ENCODE data around the gene CYGB. TPM values are rescaled to one million over a fixed set of nuclear protein-coding genes. Genes with fewer than 3 reads are reported as not detected.

CYGB gene
- total RNA-seq, 1 experiment from 2014 or later = 4.4 TPM

DNA sequence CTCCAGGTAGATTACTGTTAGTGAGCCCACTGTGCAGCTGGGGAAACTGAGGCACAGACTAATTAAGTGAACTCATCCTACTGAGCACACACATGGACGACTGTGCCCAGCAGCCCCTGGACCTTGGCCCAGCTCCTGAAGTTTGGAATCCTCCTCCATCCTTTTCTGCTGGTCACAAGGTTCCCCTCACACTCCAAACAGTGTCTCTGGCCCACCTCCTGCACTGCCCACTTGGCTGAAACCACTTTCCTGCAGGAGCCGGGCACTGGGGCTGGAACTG, 39.9 kb downstream of the CYGB start:
- H3K36me3 ChIP-seq = no peaks in the 10 kb centered on the region
- H3K4me1 ChIP-seq (replicated peaks) = peaks cover 60% of the 10 kb centered on the region
- peak overlapping the region; percentile 58; the same call in 1 of the 2 replicates for H3K27ac ChIP-seq
- no peaks in the 10 kb centered on the region for H3K9me3 ChIP-seq (replicated peaks)
- no peak for DNase-seq (ENCODE audit: low read depth in 1 of 2, low spot score in 2 of 2)
- H3K27me3 ChIP-seq (replicated peaks) = no peaks in the 10 kb centered on the region
- no peak overlapping the region; the same call in 1 of the 2 replicates for H3K4me3 ChIP-seq

DNA sequence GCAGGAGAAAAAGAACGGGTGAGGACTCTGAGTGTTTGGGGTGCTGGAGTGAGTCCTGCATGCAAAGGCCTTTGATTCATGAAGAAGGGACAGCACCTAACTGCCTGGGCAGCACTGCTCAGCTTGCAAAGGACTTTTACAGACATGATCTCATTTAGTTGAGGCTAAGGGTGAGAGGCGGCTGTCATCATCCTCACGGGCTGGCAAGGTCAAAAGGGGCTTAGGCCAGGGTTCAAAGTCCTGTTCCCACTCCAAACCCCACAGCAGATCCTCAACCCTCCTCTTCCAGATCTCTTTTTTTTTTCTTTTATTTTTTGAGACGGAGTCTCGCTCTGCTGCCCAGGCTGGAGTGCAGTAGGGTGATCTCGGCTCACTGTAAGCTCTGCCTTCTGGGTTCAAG, 41.0 kb downstream of the CYGB start:
- Histone ChIP-seq H3K4me1 (replicated peaks) (peaks cover 56% of the 10 kb centered on the region), H3K27me3 (replicated peaks) (no peaks in the 10 kb centered on the region), H3K4me3 (no peak overlapping the region), H3K36me3 (no peaks in the 10 kb centered on the region), H3K9me3 (replicated peaks) (no peaks in the 10 kb centered on the region), H3K27ac (no peak overlapping the region)
- no peak for DNase-seq (ENCODE audit: low read depth in 1 of 2, low spot score in 2 of 2)

DNA sequence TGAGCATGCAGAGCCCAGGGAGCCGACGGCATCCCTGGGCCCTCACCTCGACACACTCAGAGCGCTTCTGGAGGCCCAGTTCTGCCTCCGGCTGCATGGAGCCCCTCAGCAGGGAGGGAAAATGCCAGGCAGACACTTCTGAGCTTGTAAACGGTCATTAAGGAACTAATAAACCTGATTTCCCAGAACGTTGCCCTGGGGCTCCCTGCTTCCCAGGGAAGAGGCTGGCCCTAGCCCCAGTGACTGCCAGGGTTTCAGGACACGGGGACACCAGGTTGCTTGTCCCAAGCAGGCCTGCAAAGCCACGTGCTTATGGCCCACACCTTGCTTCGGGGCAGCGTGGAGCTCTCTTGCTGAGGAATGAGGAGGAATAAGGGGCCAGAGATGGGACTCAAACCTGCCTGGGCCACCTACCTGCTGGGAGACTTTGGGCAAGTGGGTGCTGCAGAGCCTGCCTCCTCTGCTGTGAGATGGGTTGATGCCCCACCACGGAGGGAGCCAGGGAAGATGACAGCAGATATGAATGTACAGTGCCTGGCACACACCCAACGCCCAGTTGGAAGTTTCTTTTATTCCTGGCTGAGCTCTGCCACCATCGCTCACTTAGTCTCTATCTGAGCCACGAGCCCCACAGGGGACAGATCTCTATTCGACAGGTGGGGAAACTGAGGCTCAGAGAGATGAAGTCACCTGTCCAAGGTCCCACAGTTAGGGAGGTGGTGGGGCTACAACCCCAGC, 41.7 kb downstream of the CYGB start:
- DNase-seq (ENCODE audit: low read depth in 1 of 2, low spot score in 2 of 2) = no peak
- H3K36me3 ChIP-seq = no peaks in the 10 kb centered on the region
- H3K4me3 ChIP-seq = no peak overlapping the region
- H3K4me1 ChIP-seq (replicated peaks) = peaks cover 50% of the 10 kb centered on the region
- H3K27me3 ChIP-seq (replicated peaks) = no peaks in the 10 kb centered on the region
- no peak overlapping the region for H3K27ac ChIP-seq
- no peaks in the 10 kb centered on the region for H3K9me3 ChIP-seq (replicated peaks)

DNA sequence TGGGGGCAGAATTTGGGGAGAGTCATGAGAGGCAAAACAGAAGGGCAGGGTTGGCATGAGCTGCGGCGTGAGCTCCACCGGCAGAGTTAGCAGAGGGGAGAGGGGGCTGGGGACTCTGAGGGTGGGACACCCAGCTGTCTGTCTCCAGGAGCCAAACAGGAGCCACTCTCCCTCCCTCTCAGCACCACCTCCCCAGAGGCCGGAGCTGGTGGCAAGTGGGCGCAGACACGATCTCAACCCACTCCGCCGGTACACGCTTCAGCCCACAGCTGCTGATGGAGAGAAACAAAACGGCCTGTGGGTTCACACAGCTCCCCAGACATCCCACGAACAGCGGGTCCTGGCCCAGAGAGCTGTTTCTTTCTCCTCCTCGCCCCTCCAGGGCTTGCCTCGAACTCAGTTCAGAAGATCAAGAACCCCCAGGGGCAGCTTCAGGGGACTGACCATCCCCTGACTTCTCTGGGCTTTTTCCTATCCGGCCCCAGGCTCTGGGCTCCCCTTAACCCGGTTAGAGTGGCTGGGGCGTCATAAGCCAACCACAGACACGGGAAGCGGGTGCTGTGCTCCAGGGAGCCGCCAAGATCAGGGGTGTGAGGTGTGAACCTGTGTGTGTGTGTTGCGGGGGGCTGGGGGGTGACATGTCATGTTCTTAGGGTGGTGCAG, 43.9 kb downstream of the CYGB start:
- no peaks in the 10 kb centered on the region for H3K36me3 ChIP-seq
- no peaks in the 10 kb centered on the region for H3K9me3 ChIP-seq (replicated peaks)
- peak overlapping the region; percentile 13; the same call in 1 of the 2 replicates for H3K27ac ChIP-seq
- peaks cover 28% of the 10 kb centered on the region for H3K4me1 ChIP-seq (replicated peaks)
- no peaks in the 10 kb centered on the region for H3K27me3 ChIP-seq (replicated peaks)
- DNase-seq (ENCODE audit: low read depth in 1 of 2, low spot score in 2 of 2) = no peak
- no peak overlapping the region for H3K4me3 ChIP-seq

DNA sequence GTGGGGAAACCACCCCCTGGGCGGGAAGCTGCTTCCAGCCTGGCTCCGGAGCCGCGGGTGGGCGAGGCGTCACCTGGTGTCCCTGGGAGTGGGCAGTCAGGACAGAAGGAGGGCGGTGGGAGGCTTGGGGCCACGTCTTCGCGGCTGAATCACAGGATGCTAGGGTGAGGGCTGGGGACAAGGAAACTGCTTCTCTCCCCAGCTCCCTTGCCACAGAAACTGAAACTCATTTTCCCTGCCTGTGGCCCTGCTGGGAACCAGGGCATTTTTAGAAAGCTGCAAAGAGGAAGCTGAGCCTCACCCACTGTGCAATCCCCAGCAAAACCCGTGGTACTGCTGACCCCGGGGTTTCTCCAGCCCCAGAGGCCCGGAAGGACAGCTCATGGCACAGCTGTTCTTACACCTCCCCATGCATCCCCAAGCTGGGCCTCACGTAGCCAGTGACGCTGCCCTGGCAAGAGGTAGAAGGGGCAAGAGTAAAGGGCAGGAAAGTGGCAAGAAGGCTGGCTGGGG, 44.5 kb downstream of the CYGB start:
- DNase-seq (ENCODE audit: low read depth in 1 of 2, low spot score in 2 of 2) = peak in 1 of 2 experiments; percentile 39
- H3K27ac ChIP-seq = peak overlapping the region; percentile 13; the same call in 1 of the 2 replicates
- no peak overlapping the region for H3K4me3 ChIP-seq
- H3K9me3 ChIP-seq (replicated peaks) = no peaks in the 10 kb centered on the region
- no peaks in the 10 kb centered on the region for H3K27me3 ChIP-seq (replicated peaks)
- no peaks in the 10 kb centered on the region for H3K36me3 ChIP-seq
- peaks cover 22% of the 10 kb centered on the region for H3K4me1 ChIP-seq (replicated peaks)

DNA sequence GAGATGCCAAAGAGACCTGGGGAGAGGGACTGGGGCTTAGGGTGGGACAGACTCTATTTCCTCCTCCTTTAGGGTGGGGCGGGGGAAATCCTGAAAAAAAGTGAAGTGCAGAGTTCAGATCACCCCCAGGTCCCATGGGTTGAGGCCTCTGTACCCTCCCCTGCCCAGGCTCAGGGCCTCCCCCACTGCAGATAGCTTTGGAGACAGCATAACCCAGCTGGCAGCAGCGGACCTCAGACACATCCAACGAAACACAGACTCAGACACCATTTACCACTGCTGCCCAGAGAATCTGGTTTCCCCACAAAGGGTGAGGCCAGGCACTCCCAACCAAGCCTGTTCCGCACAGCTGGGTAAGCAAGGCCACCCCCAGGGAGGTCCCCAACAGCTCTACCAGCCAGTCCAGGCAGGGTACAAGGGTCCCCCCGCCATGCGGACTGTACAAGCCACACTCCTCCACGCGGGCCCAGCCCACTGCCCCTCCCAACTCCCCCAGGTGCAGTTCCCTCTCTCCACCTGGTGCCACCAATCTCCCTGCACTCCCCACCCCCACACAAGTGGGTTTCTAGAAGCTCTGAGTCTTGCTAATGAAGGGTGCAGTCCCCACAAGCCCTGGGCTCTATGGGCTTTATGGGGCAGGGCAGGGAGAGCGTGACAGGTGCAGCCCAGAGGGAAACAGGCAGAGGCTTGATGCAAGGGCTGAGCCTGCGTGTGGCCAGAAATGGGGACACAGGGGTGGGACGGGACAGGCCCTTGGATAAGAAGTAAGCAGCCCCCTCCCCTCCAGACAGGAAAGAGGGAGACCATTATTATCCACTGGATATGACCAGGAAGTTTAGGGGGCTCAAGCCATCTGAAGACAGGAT, 45.2 kb downstream of the CYGB start:
- no peak for DNase-seq (ENCODE audit: low read depth in 1 of 2, low spot score in 2 of 2)
- H3K9me3 ChIP-seq (replicated peaks) = no peaks in the 10 kb centered on the region
- H3K4me3 ChIP-seq = no peak overlapping the region
- peaks cover 15% of the 10 kb centered on the region for H3K4me1 ChIP-seq (replicated peaks)
- no peaks in the 10 kb centered on the region for H3K36me3 ChIP-seq
- H3K27me3 ChIP-seq (replicated peaks) = no peaks in the 10 kb centered on the region
- H3K27ac ChIP-seq = no peak overlapping the region

DNA sequence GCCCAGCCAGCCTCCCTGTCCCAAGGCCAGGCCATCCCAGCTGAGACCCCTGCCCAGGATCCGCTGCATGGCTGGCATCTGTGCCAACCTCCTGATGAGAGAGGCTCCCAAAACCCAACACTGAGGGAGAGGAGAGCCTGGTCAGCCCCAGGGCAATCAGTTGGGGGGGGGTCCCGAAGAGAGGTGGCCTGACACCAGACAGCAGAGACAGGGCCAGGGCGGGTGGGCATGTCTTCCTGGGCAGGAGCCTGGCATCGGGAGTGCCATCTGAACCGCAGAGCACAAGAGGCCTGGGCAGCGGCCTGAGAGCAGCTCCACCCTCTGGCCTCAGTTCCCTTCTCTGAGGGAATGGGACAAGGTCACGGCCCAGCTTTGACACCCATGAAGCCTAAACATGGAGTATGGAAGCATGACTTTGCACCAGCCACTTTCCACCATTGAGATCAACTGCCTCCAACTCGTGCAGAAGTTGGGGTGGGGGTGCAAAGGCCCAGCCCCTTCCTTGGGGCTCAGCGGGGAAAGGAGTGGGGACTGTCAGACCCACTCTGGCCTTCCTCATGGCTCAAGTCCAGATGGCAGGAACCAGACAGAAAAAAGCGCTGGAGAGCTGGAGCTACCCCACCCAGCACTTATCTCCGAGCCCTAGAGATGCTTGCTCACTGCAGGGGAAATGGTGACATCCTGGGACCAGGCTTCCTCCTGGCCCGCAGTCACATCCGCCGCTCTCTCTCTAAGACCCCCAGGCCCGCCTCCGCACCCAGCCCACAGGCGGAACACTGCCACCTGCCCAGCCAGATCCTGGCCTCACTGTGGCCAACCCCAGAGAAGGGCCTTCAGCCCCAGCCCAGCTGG, 46.0 kb downstream of the CYGB start:
- DNase-seq (ENCODE audit: low read depth in 1 of 2, low spot score in 2 of 2) = no peak
- no peak overlapping the region for H3K27ac ChIP-seq
- H3K36me3 ChIP-seq = no peaks in the 10 kb centered on the region
- no peaks in the 10 kb centered on the region for H3K9me3 ChIP-seq (replicated peaks)
- no peak overlapping the region for H3K4me3 ChIP-seq
- H3K4me1 ChIP-seq (replicated peaks) = peaks cover 14% of the 10 kb centered on the region
- H3K27me3 ChIP-seq (replicated peaks) = no peaks in the 10 kb centered on the region

DNA sequence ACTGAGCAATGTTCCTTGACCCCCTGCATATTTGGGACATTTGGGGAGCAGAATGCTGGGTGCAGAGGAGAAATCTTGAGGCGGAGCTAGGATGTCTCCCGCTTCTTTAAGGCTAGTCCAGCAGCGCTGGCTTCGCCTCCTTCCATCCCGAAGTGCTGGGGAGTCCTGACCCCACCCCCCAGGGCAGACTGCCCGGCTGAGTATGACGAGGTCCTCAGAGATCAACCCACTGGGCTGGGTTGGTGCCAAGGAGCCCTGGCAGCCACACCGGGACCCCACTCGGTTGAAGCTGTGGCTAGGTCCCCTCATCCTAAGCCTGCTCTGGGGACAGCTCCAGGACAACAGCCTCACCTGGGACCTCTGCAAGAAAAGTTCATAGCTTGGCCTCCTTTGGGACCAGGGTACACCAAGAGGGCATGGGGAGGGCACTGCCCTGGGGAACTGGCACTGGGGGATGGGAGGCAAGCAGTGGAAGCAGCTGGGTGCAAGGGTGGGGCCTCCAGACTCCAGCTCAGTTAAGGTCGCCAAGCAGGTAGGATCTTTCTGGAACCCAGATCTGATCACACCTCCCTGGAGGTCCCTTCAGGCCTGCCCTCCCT, 47.3 kb downstream of the CYGB start:
- Histone ChIP-seq H3K4me3 (no peak overlapping the region), H3K36me3 (no peaks in the 10 kb centered on the region), H3K9me3 (replicated peaks) (no peaks in the 10 kb centered on the region), H3K4me1 (replicated peaks) (peaks cover 14% of the 10 kb centered on the region), H3K27ac (no peak overlapping the region), H3K27me3 (replicated peaks) (no peaks in the 10 kb centered on the region)
- no peak for DNase-seq (ENCODE audit: low read depth in 1 of 2, low spot score in 2 of 2)

DNA sequence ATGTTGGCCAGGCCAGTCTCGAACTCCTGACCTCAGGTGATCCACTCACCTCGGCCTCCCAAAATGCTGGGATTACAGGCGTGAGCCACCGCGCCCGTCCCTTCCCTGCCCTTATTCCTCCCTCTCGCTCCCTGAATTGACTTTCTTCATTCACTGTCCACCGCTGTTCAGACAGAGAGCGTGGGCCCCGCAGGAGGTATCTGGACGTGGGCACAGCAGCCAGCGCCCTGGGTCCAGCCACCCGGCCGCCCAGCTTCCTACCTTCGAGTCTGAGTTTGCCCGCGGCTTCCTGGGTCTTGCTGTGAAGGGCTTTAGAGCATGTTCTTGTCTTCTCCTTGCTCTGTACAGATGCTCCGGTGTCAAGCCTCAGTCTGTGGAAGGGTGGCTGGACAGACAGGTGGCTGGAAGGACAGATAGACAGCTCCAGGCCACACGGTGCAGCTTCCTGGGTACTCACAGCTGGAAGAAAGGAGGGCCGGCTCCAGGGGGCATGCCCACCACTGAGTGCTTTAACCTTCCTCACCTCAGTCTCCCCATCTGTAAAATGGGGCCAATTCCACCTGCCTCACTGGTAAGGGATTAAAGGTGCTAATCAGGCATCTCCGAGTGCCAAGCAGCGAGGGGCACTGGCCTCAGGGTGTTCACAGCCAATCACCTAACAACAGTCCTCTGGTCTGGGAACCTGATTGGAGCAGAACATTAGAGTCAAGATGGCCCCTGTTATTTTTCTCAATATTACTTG, 49.9 kb downstream of the CYGB start:
- Histone ChIP-seq H3K27me3 (replicated peaks) (no peaks in the 10 kb centered on the region), H3K4me1 (replicated peaks) (peaks cover 11% of the 10 kb centered on the region), H3K36me3 (no peaks in the 10 kb centered on the region), H3K4me3 (no peak overlapping the region), H3K27ac (no peak overlapping the region), H3K9me3 (replicated peaks) (no peaks in the 10 kb centered on the region)
- no peak for DNase-seq (ENCODE audit: low read depth in 1 of 2, low spot score in 2 of 2)

DNA sequence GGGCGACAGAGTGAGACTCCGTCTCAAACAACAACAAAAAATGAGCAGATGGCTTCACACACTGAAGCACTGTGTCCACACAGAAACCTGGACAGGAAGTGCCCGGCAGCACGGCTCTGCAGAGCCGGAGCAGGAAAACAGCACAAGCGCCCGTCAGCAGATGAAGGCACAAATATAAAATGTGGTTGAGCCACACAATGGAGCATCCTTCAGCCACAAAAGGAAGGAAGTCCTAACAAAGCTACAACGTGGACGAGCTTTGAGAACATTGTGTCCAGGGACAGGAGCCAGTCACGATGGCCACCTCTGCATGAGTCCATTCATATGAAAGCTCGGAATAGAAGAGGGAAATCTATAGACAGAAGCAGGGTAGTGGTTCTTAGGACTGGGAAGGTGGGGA, 51.9 kb downstream of the CYGB start:
- DNase-seq (ENCODE audit: low read depth in 1 of 2, low spot score in 2 of 2) = no peak
- no peaks in the 10 kb centered on the region for H3K36me3 ChIP-seq
- no peak overlapping the region for H3K27ac ChIP-seq
- no peak overlapping the region for H3K4me3 ChIP-seq
- no peaks in the 10 kb centered on the region for H3K9me3 ChIP-seq (replicated peaks)
- H3K4me1 ChIP-seq (replicated peaks) = peaks cover 8% of the 10 kb centered on the region
- no peaks in the 10 kb centered on the region for H3K27me3 ChIP-seq (replicated peaks)

DNA sequence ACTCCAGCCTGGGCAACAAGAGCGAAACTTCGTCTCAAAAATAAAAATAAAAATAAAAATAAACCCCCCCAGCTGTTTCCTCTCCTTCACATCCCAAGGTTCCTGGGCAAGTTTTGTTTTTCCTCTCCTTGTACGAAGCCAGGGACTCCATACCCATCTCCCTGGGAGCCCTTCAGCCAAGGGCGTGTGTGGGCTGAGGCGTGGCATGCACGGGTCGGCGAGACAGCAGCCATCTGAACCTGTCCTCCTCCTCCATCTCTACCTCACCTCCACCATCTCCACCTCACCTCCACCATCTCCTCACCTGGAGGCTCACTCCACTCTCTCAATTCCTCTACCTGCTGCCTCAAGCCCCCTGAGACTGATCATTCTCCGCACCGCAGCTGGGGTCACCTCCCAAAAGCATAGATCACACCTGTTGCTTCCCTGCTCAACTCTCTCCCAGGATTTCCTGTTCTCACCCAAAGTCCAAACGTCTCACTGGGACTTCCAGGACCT, 53.2 kb downstream of the CYGB start:
- no peaks in the 10 kb centered on the region for H3K9me3 ChIP-seq (replicated peaks)
- DNase-seq (ENCODE audit: low read depth in 1 of 2, low spot score in 2 of 2) = no peak
- H3K4me1 ChIP-seq (replicated peaks) = peaks cover 8% of the 10 kb centered on the region
- H3K27ac ChIP-seq = no peak overlapping the region
- H3K4me3 ChIP-seq = no peak overlapping the region
- H3K27me3 ChIP-seq (replicated peaks) = no peaks in the 10 kb centered on the region
- no peaks in the 10 kb centered on the region for H3K36me3 ChIP-seq

DNA sequence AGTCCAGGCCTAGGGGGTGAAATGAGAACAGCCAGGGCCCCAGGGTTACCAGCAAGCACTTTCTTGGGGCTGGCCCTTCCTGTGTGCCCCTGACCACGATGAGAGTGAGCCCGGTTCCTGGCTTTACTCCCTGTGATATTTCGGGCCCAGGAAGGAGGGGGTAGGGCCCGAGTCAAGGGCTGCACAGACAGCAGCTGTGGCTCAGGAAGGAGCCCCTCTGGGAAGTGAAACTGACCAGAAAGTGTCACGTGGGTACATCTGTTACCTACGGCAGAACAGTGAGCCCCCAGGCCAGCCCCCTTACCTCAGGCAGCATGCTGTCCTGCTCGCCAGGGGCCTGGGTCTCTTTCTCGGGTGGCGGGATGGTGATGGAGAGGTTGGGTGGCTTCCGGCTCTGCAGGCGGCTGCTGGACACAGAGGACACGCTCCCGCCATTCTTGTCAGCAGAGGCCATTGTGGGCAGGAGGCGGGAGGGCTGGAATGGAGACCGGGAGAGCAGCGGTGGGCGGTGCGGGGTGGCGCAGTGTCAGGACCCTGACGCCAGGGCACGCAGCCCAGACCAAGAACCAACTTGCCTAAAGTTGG, 56.3 kb downstream of the CYGB start:
- H3K27me3 ChIP-seq (replicated peaks) = no peaks in the 10 kb centered on the region
- no peak overlapping the region for H3K27ac ChIP-seq
- peaks cover 8% of the 10 kb centered on the region for H3K4me1 ChIP-seq (replicated peaks)
- H3K4me3 ChIP-seq = no peak overlapping the region
- no peaks in the 10 kb centered on the region for H3K36me3 ChIP-seq
- no peaks in the 10 kb centered on the region for H3K9me3 ChIP-seq (replicated peaks)
- DNase-seq (ENCODE audit: low read depth in 1 of 2, low spot score in 2 of 2) = no peak
